Ovary (tissue), 9 donors: ENCODE results near the gene EML6. TPM values are rescaled to one million over a fixed set of nuclear protein-coding genes. Genes with fewer than 3 reads are reported as not detected.
"Not testable (repeated sequence)": the region's sequence is repeated elsewhere in the genome, so short reads cannot be mapped to it uniquely, and the experiment has no call there.

Source experiments
- DNase-seq, 5 donors: peaks; one replicate each; pipeline ENCODE4 v3.0.0-alpha.2; 2019 to 2020
- H3K27ac ChIP-seq, 2 donors: fragments of 200-600 bp; one replicate each; pipeline versions ENCODE4 v1.5.1 to v1.8.0; 2019 to 2022
- H3K27me3 ChIP-seq: fragments of 200-600 bp; one replicate; pipeline ENCODE4 v1.8.0; 2022
- H3K36me3 ChIP-seq: fragments of 200-600 bp; sonication (generic); one replicate; pipeline ENCODE4 v1.5.1; 2019
- H3K4me1 ChIP-seq: one replicate; pipeline ENCODE4 v1.8.1; 2013; ENCODE audit warnings: mild to moderate bottlenecking, moderate library complexity; ENCODE audit not compliant: insufficient read depth
- H3K4me3 ChIP-seq: fragments of 200-600 bp; sonication (generic); one replicate; pipeline ENCODE4 v1.5.1; 2017
- H3K9me3 ChIP-seq, 2 donors: fragments of 200-600 bp in 1 of 2; sonication (generic) in 1 of 2; one replicate each; pipeline versions ENCODE4 v1.5.1 to v1.8.1; 2013 to 2019; ENCODE audit warnings: mild to moderate bottlenecking in 1 of 2, moderate library complexity in 1 of 2
- CTCF ChIP-seq, 3 donors: fragments of 450-650 bp in 2 of 3; fragments of 200-600 bp in 1 of 3; IDR thresholded peaks; one replicate each; pipeline versions ENCODE4 v1.5.1 to v1.8.0; 2016 to 2022; ENCODE audit warnings: antibody characterized with exemption in 3 of 3, mild to moderate bottlenecking in 1 of 3
- EP300 ChIP-seq: sonication (generic); formaldehyde crosslinking; IDR thresholded peaks from one replicate; pipeline ENCODE4 v1.6.1; 2017; ENCODE audit warnings: antibody characterized with exemption
- POLR2A ChIP-seq: fragments of 450-650 bp; IDR thresholded peaks from one replicate; pipeline ENCODE4 v1.6.1; 2017; ENCODE audit warnings: antibody characterized with exemption, mild to moderate bottlenecking, moderate library complexity
- WGBS, 3 donors: extraction: QIAGEN DNeasy Blood & Tissue Kit in 1 of 3; methylation state at CpG; one replicate each; pipeline versions ENCODE4 v1.1.5 to v1.1.7; 2013 to 2017; 5-methylcytosine and 5-hydroxymethylcytosine counted together
- intact Hi-C, 4 donors: fragments of 100-400 bp; cut with DNase I; formaldehyde crosslinking; loops; one replicate each; pipeline versions ENCODE4 v1.11.0 to v1.15.1; 2022 to 2023
- polyA plus RNA-seq, 2 donors: library from polyadenylated mRNA; stranded (reverse); fragments of 200-250 nt in 1 of 2; fragments of 350-450 nt in 1 of 2; fragmentation: Illumina TruSeq in 1 of 2; extraction: RNeasy Lipid Tissue Mini Kit (QIAGEN cat#74804) in 1 of 2; gene quantifications; one replicate each; pipeline ENCODE4 v1.2.3, GENCODE V29; 2013 to 2014
- total RNA-seq, 7 donors: library from RNA; depleted of rRNA in 2 of 7; stranded (reverse); fragments of >200 nt in 2 of 7; fragmentation: NEBNext Ultra II Directional in 3 of 7; extraction: Animal tissue kit (Norgen Biotek cat#: 25700) in 3 of 7; gene quantifications; one replicate each; pipeline versions ENCODE4 v1.1.0 to v1.2.4, GENCODE V29; 2016 to 2023
- donor health status: DM: no; HTN: no; CAD: no; lungs with moderate emphysema.
- donor health status: DM: no; HTN: no; CAD: no.
- donor health status: Bipolar disorder and iron deficiency.
- donor health status: DM: yes; HTN: yes; CAD: no.
- donor health status: DM: no; HTN: no; CAD: no.
- donor health status: DM: yes; HTN: yes; CAD: no.

The EML6 gene
- total and polyA plus RNA-seq, 9 donors = 0.22 to 3.7 (median 0.48) TPM

- no peak overlapping the region for H3K27ac ChIP-seq
- intact Hi-C loops = loop anchor here in 2 of 4 donors (10.0 kb wide), 2 partner anchors 712 to 732 kb away; no protein-coding TSS in a partner anchor
- H3K27me3 ChIP-seq = no peaks in the 10 kb centered on the region
- TF ChIP-seq CTCF (IDR thresholded peaks at IDR 0.05) = no peak
- H3K36me3 ChIP-seq = no peaks in the 10 kb centered on the region
- H3K9me3 ChIP-seq = no peaks in the 10 kb centered on the region
- no peaks in the 10 kb centered on the region for H3K4me1 ChIP-seq
- WGBS, 3 donors = 69 to 82% (median 79%) methylated on average over 4 of the region's 4 CpGs
- H3K4me3 ChIP-seq = no peak overlapping the region
- no peak for DNase-seq
Measured at GRCh38 chr2:54836477-54836876, 113.0 kb downstream of the EML6 start.

GRCh38 chr2:54838585-54839035, 115.1 kb downstream of the EML6 start:
- no peaks in the 10 kb centered on the region for H3K27me3 ChIP-seq
- WGBS, 3 donors = 7 to 16% (median 13%) methylated on average over 4 of the region's 4 CpGs
- H3K4me1 ChIP-seq = no peaks in the 10 kb centered on the region
- TF ChIP-seq POLR2A (no peak), CTCF (IDR thresholded peaks at IDR 0.05) (peak; percentile 46 to 55 (median 48))
- no peak overlapping the region for H3K4me3 ChIP-seq
- peak; percentile 47 to 70 (median 60) for DNase-seq
- no peak overlapping the region for H3K27ac ChIP-seq
- H3K9me3 ChIP-seq = no peaks in the 10 kb centered on the region
- H3K36me3 ChIP-seq = no peaks in the 10 kb centered on the region
- intact Hi-C loops = loop anchor here in 2 of 4 donors (10.0 kb wide), 2 partner anchors 714 to 734 kb away; no protein-coding TSS in a partner anchor

- no peaks in the 10 kb centered on the region for H3K27me3 ChIP-seq
- intact Hi-C loops = loop anchor here in 2 of 4 donors (10.0 kb wide), 2 partner anchors 715 to 735 kb away; no protein-coding TSS in a partner anchor
- DNase-seq = no peak
- H3K9me3 ChIP-seq = no peaks in the 10 kb centered on the region
- no peaks in the 10 kb centered on the region for H3K4me1 ChIP-seq
- H3K27ac ChIP-seq = no peak overlapping the region
- no peaks in the 10 kb centered on the region for H3K36me3 ChIP-seq
- TF ChIP-seq EP300 (no peak), CTCF (IDR thresholded peaks at IDR 0.05) (no peak), POLR2A (no peak)
- WGBS, 3 donors = 71 to 82% (median 79%) methylated on average over 6 of the region's 6 CpGs
- no peak overlapping the region for H3K4me3 ChIP-seq
Measured at GRCh38 chr2:54839461-54840255, 116.2 kb downstream of the EML6 start.

GRCh38 chr2:54840559-54841468, 117.4 kb downstream of the EML6 start:
- no peak for DNase-seq
- Histone ChIP-seq H3K27me3 (no peaks in the 10 kb centered on the region), H3K4me1 (no peaks in the 10 kb centered on the region), H3K9me3 (no peaks in the 10 kb centered on the region), H3K36me3 (no peaks in the 10 kb centered on the region), H3K27ac (no peak overlapping the region), H3K4me3 (no peak overlapping the region)
- no peak for TF ChIP-seq CTCF (IDR thresholded peaks at IDR 0.05)
- intact Hi-C loops = no loop called here
- WGBS, 3 donors = 63 to 69% (median 65%) methylated on average over 7 of the region's 7 CpGs

- 92 to 96% (median 94%) methylated on average over 10 of the region's 10 CpGs for WGBS, 3 donors
- intact Hi-C loops, H3K4me3 ChIP-seq, H3K4me1 ChIP-seq, H3K9me3 ChIP-seq, H3K27ac ChIP-seq, H3K36me3 ChIP-seq, DNase-seq, H3K27me3 ChIP-seq: not testable (repeated sequence)
Measured at GRCh38 chr2:54841500-54841899, 118.0 kb downstream of the EML6 start.
